Measurements from ENCODE around the gene TRIM62.

TRIM62 gene

GRCh38 chr1:33206340-33206739 lies 24.5 kb upstream of the TRIM62 start:
- no peak for DNase-seq
- H3K9me3 ChIP-seq (ENCODE audit: insufficient read depth, low read length, severe bottlenecking): no peaks in the 10 kb centered on the region
- no peaks in the 10 kb centered on the region for H3K79me2 ChIP-seq (ENCODE audit: insufficient read depth, low read length)
- no peak overlapping the region for H3K9ac ChIP-seq (ENCODE audit: low read depth, low read length)
- H3K27me3 ChIP-seq (ENCODE audit: insufficient read depth, low read length, poor library complexity): no peaks in the 10 kb centered on the region
- no peak overlapping the region for H3K4me3 ChIP-seq (ENCODE audit: low read depth in 1 of 2, low read length in 2 of 2)
- no peak overlapping the region for H3K4me2 ChIP-seq (ENCODE audit: insufficient read depth, low read length)
- no peak for TF ChIP-seq EZH2 (IDR thresholded peaks at IDR 0.05; ENCODE audit: borderline replicate concordance, low read depth, low read length, severe bottlenecking)
- no peak for TF ChIP-seq CTCF (IDR thresholded peaks at IDR 0.05; ENCODE audit: borderline replicate concordance, extremely low read depth, low read length, poor library complexity, severe bottlenecking)
- ATAC-seq (ENCODE audit: insufficient read depth, low read depth): no peak
- H4K20me1 ChIP-seq (ENCODE audit: insufficient read depth, low read length): no peaks in the 10 kb centered on the region
- no peak overlapping the region for H2AFZ ChIP-seq (ENCODE audit: low read depth, low read length)
- no peaks in the 10 kb centered on the region for H3K36me3 ChIP-seq (ENCODE audit: insufficient read depth, low read length)
- H3K4me1 ChIP-seq (ENCODE audit: insufficient read depth, low read length): no peaks in the 10 kb centered on the region
- no peak overlapping the region for H3K27ac ChIP-seq (ENCODE audit: low read length)

GRCh38 chr1:33195556-33195955 lies 13.7 kb upstream of the TRIM62 start:
- no peak for ATAC-seq (ENCODE audit: insufficient read depth, low read depth)
- no peaks in the 10 kb centered on the region for H4K20me1 ChIP-seq (ENCODE audit: insufficient read depth, low read length)

GRCh38 chr1:33191731-33192275 lies 10.0 kb upstream of the TRIM62 start:
- H2AFZ ChIP-seq (ENCODE audit: low read depth, low read length): no peak overlapping the region
- TF ChIP-seq EZH2 (IDR thresholded peaks at IDR 0.05; ENCODE audit: borderline replicate concordance, low read depth, low read length, severe bottlenecking) (no peak), CTCF (IDR thresholded peaks at IDR 0.05; ENCODE audit: borderline replicate concordance, extremely low read depth, low read length, poor library complexity, severe bottlenecking) (no peak)
- no peak for ATAC-seq (ENCODE audit: insufficient read depth, low read depth)
- no peaks in the 10 kb centered on the region for H3K4me1 ChIP-seq (ENCODE audit: insufficient read depth, low read length)
- H3K36me3 ChIP-seq (ENCODE audit: insufficient read depth, low read length): no peaks in the 10 kb centered on the region
- H3K4me2 ChIP-seq (ENCODE audit: insufficient read depth, low read length): no peak overlapping the region
- no peaks in the 10 kb centered on the region for H3K9me3 ChIP-seq (ENCODE audit: insufficient read depth, low read length, severe bottlenecking)
- H3K27ac ChIP-seq (ENCODE audit: low read length): no peak overlapping the region
- peaks cover 13% of the 10 kb centered on the region for H3K27me3 ChIP-seq (ENCODE audit: insufficient read depth, low read length, poor library complexity)
- H3K4me3 ChIP-seq (ENCODE audit: low read depth in 1 of 2, low read length in 2 of 2): no peak overlapping the region
- H3K79me2 ChIP-seq (ENCODE audit: insufficient read depth, low read length): no peaks in the 10 kb centered on the region
- H3K9ac ChIP-seq (ENCODE audit: low read depth, low read length): no peak overlapping the region
- no peaks in the 10 kb centered on the region for H4K20me1 ChIP-seq (ENCODE audit: insufficient read depth, low read length)
- no peak for DNase-seq

More at GRCh38 chr1:33195556-33195955, 13.7 kb upstream of the TRIM62 start:
- Histone ChIP-seq H3K9me3 (ENCODE audit: insufficient read depth, low read length, severe bottlenecking) (no peaks in the 10 kb centered on the region), H3K27ac (ENCODE audit: low read length) (no peak overlapping the region), H3K79me2 (ENCODE audit: insufficient read depth, low read length) (no peaks in the 10 kb centered on the region), H3K4me3 (ENCODE audit: low read depth in 1 of 2, low read length in 2 of 2) (no peak overlapping the region), H3K9ac (ENCODE audit: low read depth, low read length) (no peak overlapping the region), H3K36me3 (ENCODE audit: insufficient read depth, low read length) (no peaks in the 10 kb centered on the region), H3K4me2 (ENCODE audit: insufficient read depth, low read length) (no peak overlapping the region), H3K4me1 (ENCODE audit: insufficient read depth, low read length) (no peaks in the 10 kb centered on the region), H3K27me3 (ENCODE audit: insufficient read depth, low read length, poor library complexity) (peaks cover 6% of the 10 kb centered on the region), H2AFZ (ENCODE audit: low read depth, low read length) (no peak overlapping the region)
- no peak for TF ChIP-seq EZH2 (IDR thresholded peaks at IDR 0.05; ENCODE audit: borderline replicate concordance, low read depth, low read length, severe bottlenecking)
- no peak for TF ChIP-seq CTCF (IDR thresholded peaks at IDR 0.05; ENCODE audit: borderline replicate concordance, extremely low read depth, low read length, poor library complexity, severe bottlenecking)
- no peak for DNase-seq

GRCh38 chr1:33190701-33191100 lies 8.9 kb upstream of the TRIM62 start:
- no peak overlapping the region for H3K9ac ChIP-seq (ENCODE audit: low read depth, low read length)
- H3K4me1 ChIP-seq (ENCODE audit: insufficient read depth, low read length): no peaks in the 10 kb centered on the region
- peaks cover 14% of the 10 kb centered on the region for H3K27me3 ChIP-seq (ENCODE audit: insufficient read depth, low read length, poor library complexity)
- H4K20me1 ChIP-seq (ENCODE audit: insufficient read depth, low read length): no peaks in the 10 kb centered on the region
- no peak overlapping the region for H3K4me3 ChIP-seq (ENCODE audit: low read depth in 1 of 2, low read length in 2 of 2)
- DNase-seq (no peak), ATAC-seq (ENCODE audit: insufficient read depth, low read depth) (no peak)
- no peak overlapping the region for H3K4me2 ChIP-seq (ENCODE audit: insufficient read depth, low read length)
- H3K27ac ChIP-seq (ENCODE audit: low read length): no peak overlapping the region
- H3K79me2 ChIP-seq (ENCODE audit: insufficient read depth, low read length): no peaks in the 10 kb centered on the region
- TF ChIP-seq CTCF (IDR thresholded peaks at IDR 0.05; ENCODE audit: borderline replicate concordance, extremely low read depth, low read length, poor library complexity, severe bottlenecking) (no peak), EZH2 (IDR thresholded peaks at IDR 0.05; ENCODE audit: borderline replicate concordance, low read depth, low read length, severe bottlenecking) (no peak)
- H3K9me3 ChIP-seq (ENCODE audit: insufficient read depth, low read length, severe bottlenecking): no peaks in the 10 kb centered on the region
- H2AFZ ChIP-seq (ENCODE audit: low read depth, low read length): no peak overlapping the region
- no peaks in the 10 kb centered on the region for H3K36me3 ChIP-seq (ENCODE audit: insufficient read depth, low read length)

Measured in DND-41 (cell line).